Measurements from ENCODE around the gene ASPHD1. TPM values are rescaled to one million over a fixed set of nuclear protein-coding genes. Genes with fewer than 3 reads are reported as not detected.

Gene ASPHD1
- total and polyA plus RNA-seq, 2 donors (not counting 1 experiment from before 2014, with no cell fraction given), result 0.77 to 5.4 TPM

DNA sequence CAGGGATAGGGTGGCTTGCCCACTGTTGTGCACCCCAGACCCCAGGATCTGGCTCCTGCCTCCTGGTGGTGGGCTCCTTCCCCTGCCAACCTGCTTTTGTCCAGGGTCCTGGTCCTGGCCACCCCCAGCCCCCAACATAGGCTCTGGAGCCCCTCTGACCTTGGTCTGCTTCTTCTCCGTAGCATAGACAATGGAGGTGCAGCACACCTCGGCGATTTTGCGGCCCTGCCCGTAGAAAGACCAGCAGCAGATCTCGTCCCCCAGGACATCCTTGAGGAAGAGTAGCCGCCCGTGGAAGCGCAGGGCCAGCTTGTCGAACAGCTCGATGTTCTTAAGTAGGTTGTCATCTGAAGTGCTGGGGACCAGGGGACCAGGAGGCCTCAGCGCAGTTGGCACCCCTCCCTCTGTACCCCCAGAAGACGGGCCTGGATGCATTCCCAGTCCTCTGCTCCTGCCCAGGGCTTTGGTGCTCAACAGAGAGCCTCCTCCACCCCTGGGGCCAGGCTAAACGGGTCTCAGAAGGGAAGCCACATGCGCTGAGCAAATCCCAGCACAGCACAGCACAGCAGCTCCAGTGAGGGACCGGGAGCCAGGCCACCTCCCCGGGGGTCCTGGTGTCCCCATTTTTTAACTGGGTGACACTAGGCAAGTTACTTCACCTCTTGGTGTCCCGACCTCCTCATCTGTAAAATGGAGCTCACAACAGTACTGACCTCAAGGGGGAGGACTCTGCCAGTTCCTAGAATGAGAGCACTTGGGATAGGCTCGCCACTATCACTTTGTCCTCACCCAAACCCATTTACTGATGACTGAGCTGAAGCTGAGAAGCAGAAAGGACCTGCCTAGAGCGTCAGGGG is 10.8 kb downstream of the ASPHD1 start:
- no peak overlapping the region for H2AFZ ChIP-seq (ENCODE audit: low read length)
- H3K4me2 ChIP-seq (ENCODE audit: extremely low read depth, insufficient read depth, low read length), result no peak overlapping the region
- H3K79me2 ChIP-seq (ENCODE audit: control insufficient read depth, insufficient read depth, low read length), result no peaks in the 10 kb centered on the region
- H4K20me1 ChIP-seq (ENCODE audit: control insufficient read depth, extremely low read depth, insufficient read depth, low read length), result no peaks in the 10 kb centered on the region
- no peak overlapping the region for H3K4me3 ChIP-seq (replicated peaks in 1 of 4; ENCODE audit: control extremely low read depth in 1 of 4, insufficient read depth in 1 of 4, low read depth in 3 of 4, low read length in 4 of 4)
- no peaks in the 10 kb centered on the region for H3K4me1 ChIP-seq (ENCODE audit: control insufficient read depth, extremely low read depth, insufficient read depth, low read length)
- TF ChIP-seq, protein P1, sequence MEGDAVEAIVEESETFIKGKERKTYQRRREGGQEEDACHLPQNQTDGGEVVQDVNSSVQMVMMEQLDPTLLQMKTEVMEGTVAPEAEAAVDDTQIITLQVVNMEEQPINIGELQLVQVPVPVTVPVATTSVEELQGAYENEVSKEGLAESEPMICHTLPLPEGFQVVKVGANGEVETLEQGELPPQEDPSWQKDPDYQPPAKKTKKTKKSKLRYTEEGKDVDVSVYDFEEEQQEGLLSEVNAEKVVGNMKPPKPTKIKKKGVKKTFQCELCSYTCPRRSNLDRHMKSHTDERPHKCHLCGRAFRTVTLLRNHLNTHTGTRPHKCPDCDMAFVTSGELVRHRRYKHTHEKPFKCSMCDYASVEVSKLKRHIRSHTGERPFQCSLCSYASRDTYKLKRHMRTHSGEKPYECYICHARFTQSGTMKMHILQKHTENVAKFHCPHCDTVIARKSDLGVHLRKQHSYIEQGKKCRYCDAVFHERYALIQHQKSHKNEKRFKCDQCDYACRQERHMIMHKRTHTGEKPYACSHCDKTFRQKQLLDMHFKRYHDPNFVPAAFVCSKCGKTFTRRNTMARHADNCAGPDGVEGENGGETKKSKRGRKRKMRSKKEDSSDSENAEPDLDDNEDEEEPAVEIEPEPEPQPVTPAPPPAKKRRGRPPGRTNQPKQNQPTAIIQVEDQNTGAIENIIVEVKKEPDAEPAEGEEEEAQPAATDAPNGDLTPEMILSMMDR (conservative IDR thresholded peaks at IDR 0.05 in 1 of 2, IDR thresholded peaks at IDR 0.05 in 1 of 2; ENCODE audit: low read depth in 1 of 2, low read length in 2 of 2), result no peak
- TF ChIP-seq EZH2 (IDR thresholded peaks at IDR 0.05; ENCODE audit: low read length, missing control alignments), result no peak
- no peaks in the 10 kb centered on the region for H3K9me3 ChIP-seq (ENCODE audit: control insufficient read depth, insufficient read depth, low read depth, low read length)
- no peak overlapping the region for H3K9ac ChIP-seq (ENCODE audit: insufficient read depth, low read length)
- no peaks in the 10 kb centered on the region for H3K36me3 ChIP-seq (ENCODE audit: control insufficient read depth, insufficient read depth, low read length)
- H3K27ac ChIP-seq (ENCODE audit: insufficient read depth, low read length), result no peak overlapping the region
- no peak for DNase-seq (ENCODE audit: low read depth in 2 of 2)
- H3K27me3 ChIP-seq (ENCODE audit: control insufficient read depth, insufficient read depth, low read length), result no peaks in the 10 kb centered on the region

DNA sequence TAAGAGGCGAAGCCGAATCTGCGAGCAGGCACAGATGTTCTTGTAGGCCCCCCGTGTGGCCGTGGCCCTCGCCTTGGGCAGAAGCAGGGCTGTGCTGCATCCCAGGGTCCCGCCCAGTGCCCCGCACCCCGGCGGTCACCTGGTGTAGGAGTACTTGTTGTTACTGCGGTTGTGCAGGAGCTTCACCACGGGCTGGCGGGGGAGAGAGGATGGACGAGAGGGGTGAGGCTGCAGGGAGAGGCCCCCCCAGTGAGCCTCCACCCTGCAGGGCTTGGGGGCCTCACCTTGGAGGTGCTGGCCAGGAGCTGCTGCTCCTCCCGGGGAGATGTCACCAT is 11.4 kb downstream of the ASPHD1 start:
- no peak for TF ChIP-seq EZH2 (IDR thresholded peaks at IDR 0.05; ENCODE audit: low read length, missing control alignments)
- TF ChIP-seq, protein P1 (conservative IDR thresholded peaks at IDR 0.05 in 1 of 2, IDR thresholded peaks at IDR 0.05 in 1 of 2; ENCODE audit: low read depth in 1 of 2, low read length in 2 of 2), result no peak
- no peak overlapping the region for H3K4me3 ChIP-seq (replicated peaks in 1 of 4; ENCODE audit: control extremely low read depth in 1 of 4, insufficient read depth in 1 of 4, low read depth in 3 of 4, low read length in 4 of 4)
- no peaks in the 10 kb centered on the region for H4K20me1 ChIP-seq (ENCODE audit: control insufficient read depth, extremely low read depth, insufficient read depth, low read length)

DNA sequence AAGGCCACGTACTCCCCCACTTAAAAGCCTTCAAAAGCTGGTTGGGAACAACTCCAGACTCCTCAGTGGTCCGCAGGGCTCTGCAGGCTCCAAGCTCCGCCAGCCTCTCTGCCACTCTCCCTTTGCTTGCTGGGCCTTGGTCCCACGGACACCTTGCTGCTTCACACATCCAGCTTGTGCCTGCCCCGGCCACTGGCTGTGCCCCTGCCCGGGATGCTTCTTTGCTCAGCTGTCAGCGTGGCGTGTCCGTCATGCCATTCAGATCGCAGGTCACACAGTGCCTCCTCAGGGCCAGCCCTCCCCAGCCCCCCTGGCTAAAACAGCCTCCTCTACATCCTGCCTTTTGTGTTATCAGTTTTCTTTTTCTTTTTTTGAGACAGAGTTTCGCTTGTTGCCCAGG is 11.8 kb downstream of the ASPHD1 start:
- H3K4me3 ChIP-seq (replicated peaks in 1 of 4; ENCODE audit: control extremely low read depth in 1 of 4, insufficient read depth in 1 of 4, low read depth in 3 of 4, low read length in 4 of 4), result no peak overlapping the region
- no peak overlapping the region for H2AFZ ChIP-seq (ENCODE audit: low read length)
- no peaks in the 10 kb centered on the region for H3K36me3 ChIP-seq (ENCODE audit: control insufficient read depth, insufficient read depth, low read length)
- no peak for DNase-seq (ENCODE audit: low read depth in 2 of 2)
- no peaks in the 10 kb centered on the region for H3K9me3 ChIP-seq (ENCODE audit: control insufficient read depth, insufficient read depth, low read depth, low read length)
- no peaks in the 10 kb centered on the region for H4K20me1 ChIP-seq (ENCODE audit: control insufficient read depth, extremely low read depth, insufficient read depth, low read length)
- H3K79me2 ChIP-seq (ENCODE audit: control insufficient read depth, insufficient read depth, low read length), result no peaks in the 10 kb centered on the region
- H3K4me1 ChIP-seq (ENCODE audit: control insufficient read depth, extremely low read depth, insufficient read depth, low read length), result no peaks in the 10 kb centered on the region
- H3K27me3 ChIP-seq (ENCODE audit: control insufficient read depth, insufficient read depth, low read length), result no peaks in the 10 kb centered on the region
- no peak overlapping the region for H3K4me2 ChIP-seq (ENCODE audit: extremely low read depth, insufficient read depth, low read length)
- no peak overlapping the region for H3K9ac ChIP-seq (ENCODE audit: insufficient read depth, low read length)
- H3K27ac ChIP-seq (ENCODE audit: insufficient read depth, low read length), result no peak overlapping the region
- TF ChIP-seq, protein P1 (conservative IDR thresholded peaks at IDR 0.05 in 1 of 2, IDR thresholded peaks at IDR 0.05 in 1 of 2; ENCODE audit: low read depth in 1 of 2, low read length in 2 of 2), result no peak
- TF ChIP-seq EZH2 (IDR thresholded peaks at IDR 0.05; ENCODE audit: low read length, missing control alignments), result no peak

More for the DNA sequence above, 11.4 kb downstream of the ASPHD1 start:
- Histone ChIP-seq H3K4me2 (ENCODE audit: extremely low read depth, insufficient read depth, low read length) (no peak overlapping the region), H3K27me3 (ENCODE audit: control insufficient read depth, insufficient read depth, low read length) (no peaks in the 10 kb centered on the region), H2AFZ (ENCODE audit: low read length) (no peak overlapping the region), H3K9ac (ENCODE audit: insufficient read depth, low read length) (no peak overlapping the region), H3K79me2 (ENCODE audit: control insufficient read depth, insufficient read depth, low read length) (no peaks in the 10 kb centered on the region), H3K36me3 (ENCODE audit: control insufficient read depth, insufficient read depth, low read length) (no peaks in the 10 kb centered on the region), H3K4me1 (ENCODE audit: control insufficient read depth, extremely low read depth, insufficient read depth, low read length) (no peaks in the 10 kb centered on the region), H3K27ac (ENCODE audit: insufficient read depth, low read length) (no peak overlapping the region), H3K9me3 (ENCODE audit: control insufficient read depth, insufficient read depth, low read depth, low read length) (no peaks in the 10 kb centered on the region)
- DNase-seq (ENCODE audit: low read depth in 2 of 2), result no peak
